Measurements from ENCODE around the gene PTRH1.

DNA sequence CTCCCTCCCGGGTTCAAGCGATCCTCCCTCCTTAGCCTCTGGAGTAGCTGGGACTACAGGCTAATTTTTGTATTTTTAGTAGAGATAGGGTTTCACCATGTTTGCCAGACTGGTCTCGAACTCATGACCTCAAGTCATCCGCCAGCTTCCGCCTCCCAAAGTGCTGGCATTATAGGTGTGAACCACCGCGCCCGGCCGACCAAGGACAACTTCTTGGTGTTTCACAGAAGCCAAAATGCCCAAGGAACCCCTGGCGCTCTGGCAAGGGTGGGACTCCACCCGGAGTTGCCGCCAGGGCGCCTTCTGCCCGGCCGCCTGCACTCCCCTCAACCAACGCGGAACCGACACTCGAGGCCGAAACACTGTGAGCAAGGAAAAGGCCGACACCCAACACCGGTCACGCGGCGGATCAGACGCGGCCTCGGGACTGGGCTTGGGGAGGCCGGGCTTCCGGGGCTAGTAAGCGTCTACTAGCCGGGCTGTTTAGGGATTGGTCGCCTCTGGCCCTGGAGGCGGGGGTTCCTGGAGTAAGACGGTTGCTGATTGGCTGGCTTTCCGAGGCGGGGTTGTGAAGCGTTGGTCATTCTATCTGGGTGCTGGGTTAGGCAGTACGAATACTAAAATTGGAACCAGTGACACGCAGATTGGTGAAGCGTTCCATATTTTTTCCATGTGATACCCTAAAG lies 16.3 kb downstream of the PTRH1 start:
- TF ChIP-seq, protein P1, sequence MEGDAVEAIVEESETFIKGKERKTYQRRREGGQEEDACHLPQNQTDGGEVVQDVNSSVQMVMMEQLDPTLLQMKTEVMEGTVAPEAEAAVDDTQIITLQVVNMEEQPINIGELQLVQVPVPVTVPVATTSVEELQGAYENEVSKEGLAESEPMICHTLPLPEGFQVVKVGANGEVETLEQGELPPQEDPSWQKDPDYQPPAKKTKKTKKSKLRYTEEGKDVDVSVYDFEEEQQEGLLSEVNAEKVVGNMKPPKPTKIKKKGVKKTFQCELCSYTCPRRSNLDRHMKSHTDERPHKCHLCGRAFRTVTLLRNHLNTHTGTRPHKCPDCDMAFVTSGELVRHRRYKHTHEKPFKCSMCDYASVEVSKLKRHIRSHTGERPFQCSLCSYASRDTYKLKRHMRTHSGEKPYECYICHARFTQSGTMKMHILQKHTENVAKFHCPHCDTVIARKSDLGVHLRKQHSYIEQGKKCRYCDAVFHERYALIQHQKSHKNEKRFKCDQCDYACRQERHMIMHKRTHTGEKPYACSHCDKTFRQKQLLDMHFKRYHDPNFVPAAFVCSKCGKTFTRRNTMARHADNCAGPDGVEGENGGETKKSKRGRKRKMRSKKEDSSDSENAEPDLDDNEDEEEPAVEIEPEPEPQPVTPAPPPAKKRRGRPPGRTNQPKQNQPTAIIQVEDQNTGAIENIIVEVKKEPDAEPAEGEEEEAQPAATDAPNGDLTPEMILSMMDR (IDR thresholded peaks at IDR 0.05): no peak
- TF ChIP-seq NFATC4 (CRISPR knock-in tag; IDR thresholded peaks at IDR 0.05): no peak
- no peak for TF ChIP-seq IRF2 (CRISPR knock-in tag; IDR thresholded peaks at IDR 0.05; ENCODE audit: borderline replicate concordance, low read depth)

All from WTC11 (cell line).